HepG2 (cell line): ENCODE measurements around the gene STKLD1.

Source experiments
- EEA1 ChIP-seq: sonication (generic); formaldehyde crosslinking; IDR thresholded peaks from 2 replicates; pipeline ENCODE4 v1.5.1; 2020; ENCODE audit warnings: mild to moderate bottlenecking, missing genetic modification reagents, borderline replicate concordance
- EP300 ChIP-seq, 3 experiments: sonication (generic) in 1 of 3; formaldehyde crosslinking in 1 of 3; IDR thresholded peaks; 2 replicates each; pipeline versions ENCODE4 v1.5.1 to v1.6.1; 2011 to 2020; ENCODE audit warnings: low read depth in 2 of 3, low read length in 2 of 3, borderline replicate concordance in 1 of 3, improper control_type of control experiment in 1 of 3, mild to moderate bottlenecking in 1 of 3, missing genetic modification reagents in 1 of 3, moderate library complexity in 1 of 3
- MEIS1 ChIP-seq: sonication (generic); formaldehyde crosslinking; IDR thresholded peaks from 2 replicates; pipeline ENCODE4 v1.9.0; 2021; ENCODE audit warnings: mild to moderate bottlenecking, missing genetic modification reagents, moderate library complexity, borderline replicate concordance
- SRF ChIP-seq: IDR thresholded peaks from 2 replicates; pipeline ENCODE4 v1.6.1; 2011; ENCODE audit warnings: mild to moderate bottlenecking, low read depth, low read length, moderate library complexity
- TCF12 ChIP-seq, 2 experiments: fragments of 450-650 bp in 1 of 2; sonication (generic) in 1 of 2; formaldehyde crosslinking in 1 of 2; IDR thresholded peaks; 2 replicates each; pipeline versions ENCODE4 v1.6.1 to v1.8.0; 2017 to 2022; ENCODE audit warnings: antibody characterized with exemption in 1 of 2, mild to moderate bottlenecking in 1 of 2, missing genetic modification reagents in 1 of 2, moderate library complexity in 1 of 2
- ZNF329 ChIP-seq: sonication (generic); formaldehyde crosslinking; IDR thresholded peaks from 2 replicates; pipeline ENCODE4 v1.9.0; 2021; ENCODE audit warnings: low read depth, mild to moderate bottlenecking, missing genetic modification reagents
- TF ChIP-seq, protein P1 (sequence below): sonication (generic); formaldehyde crosslinking; IDR thresholded peaks from 2 replicates; pipeline ENCODE4 v1.5.1; 2020; ENCODE audit warnings: mild to moderate bottlenecking, missing genetic modification reagents, moderate library complexity

DNA sequence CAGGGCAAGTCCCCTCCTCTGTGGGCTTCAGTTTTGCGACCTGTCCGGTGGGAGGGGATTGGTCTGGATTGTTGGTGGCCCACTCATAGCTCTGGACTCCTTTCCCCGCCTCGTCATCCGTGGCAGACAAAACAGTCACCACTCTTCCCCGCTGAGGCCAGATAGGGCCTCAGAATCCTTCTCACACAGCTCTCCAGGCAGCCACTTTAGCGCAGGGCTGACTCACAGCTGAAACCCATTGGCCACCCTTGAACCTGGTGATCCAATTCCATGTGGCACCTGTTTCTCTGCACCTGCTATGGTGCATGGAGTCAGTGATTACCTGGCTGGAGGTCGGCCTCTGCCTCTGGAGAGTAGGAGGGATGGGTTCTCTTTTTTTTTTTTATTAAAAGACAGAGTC, 67.8 kb downstream of the STKLD1 start:
- TF ChIP-seq, protein P1, sequence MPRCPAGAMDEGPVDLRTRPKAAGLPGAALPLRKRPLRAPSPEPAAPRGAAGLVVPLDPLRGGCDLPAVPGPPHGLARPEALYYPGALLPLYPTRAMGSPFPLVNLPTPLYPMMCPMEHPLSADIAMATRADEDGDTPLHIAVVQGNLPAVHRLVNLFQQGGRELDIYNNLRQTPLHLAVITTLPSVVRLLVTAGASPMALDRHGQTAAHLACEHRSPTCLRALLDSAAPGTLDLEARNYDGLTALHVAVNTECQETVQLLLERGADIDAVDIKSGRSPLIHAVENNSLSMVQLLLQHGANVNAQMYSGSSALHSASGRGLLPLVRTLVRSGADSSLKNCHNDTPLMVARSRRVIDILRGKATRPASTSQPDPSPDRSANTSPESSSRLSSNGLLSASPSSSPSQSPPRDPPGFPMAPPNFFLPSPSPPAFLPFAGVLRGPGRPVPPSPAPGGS (CRISPR knock-in tag) = no peak
- TF ChIP-seq EEA1 (CRISPR knock-in tag) (no peak), ZNF329 (no peak), TCF12 (IDR thresholded peaks at IDR 0.05) (no peak), TCF12 (CRISPR knock-in tag; IDR thresholded peaks at IDR 0.05) (no peak), MEIS1 (CRISPR knock-in tag) (no peak), EP300 (IDR thresholded peaks at IDR 0.05; ENCODE audit: low read depth in 2 of 2, low read length in 2 of 2) (no peak), EP300 (CRISPR knock-in tag; IDR thresholded peaks at IDR 0.05; ENCODE audit: borderline replicate concordance) (no peak), SRF (no peak)
